Activated CD4-positive, alpha-beta T cell treated with anti-CD3 and anti-CD28 coated beads, Interleukin-2, amount 50 U/mL, for 48 hours (primary cell): ENCODE data around the gene MAPKAPK5.
"Not testable (repeated sequence)": the region's sequence is repeated elsewhere in the genome, so short reads cannot be mapped to it uniquely, and the experiment has no call there.

ENCODE experiments used
- DNase-seq, 2 experiments: peaks; one replicate each; pipeline ENCODE4 v3.0.0-alpha.2; 2020

Gene MAPKAPK5

GRCh38 chr12:111887926-111888745, 46.1 kb downstream of the MAPKAPK5 start:
- no peak for DNase-seq

- no peak for DNase-seq
Observed at GRCh38 chr12:111893287-111893686, 51.3 kb downstream of the MAPKAPK5 start.

GRCh38 chr12:111894556-111894955, 52.5 kb downstream of the MAPKAPK5 start:
- no peak for DNase-seq

- DNase-seq, result no peak
Observed at GRCh38 chr12:111901182-111901581, 59.2 kb downstream of the MAPKAPK5 start.

- no peak for DNase-seq
Observed at GRCh38 chr12:111904446-111904975, 62.5 kb downstream of the MAPKAPK5 start.

- no peak for DNase-seq
Observed at GRCh38 chr12:111905502-111905901, 63.5 kb downstream of the MAPKAPK5 start.

- no peak for DNase-seq
Observed at GRCh38 chr12:111907740-111908139, 65.7 kb downstream of the MAPKAPK5 start.

GRCh38 chr12:111925171-111925570, 83.1 kb downstream of the MAPKAPK5 start:
- DNase-seq, result no peak

- DNase-seq, result no peak
Observed at GRCh38 chr12:111926631-111927030, 84.6 kb downstream of the MAPKAPK5 start.

GRCh38 chr12:111927346-111927745, 85.3 kb downstream of the MAPKAPK5 start:
- no peak for DNase-seq

GRCh38 chr12:111932241-111932640, 90.2 kb downstream of the MAPKAPK5 start:
- DNase-seq, result no peak

GRCh38 chr12:111936869-111937268, 94.8 kb downstream of the MAPKAPK5 start:
- DNase-seq, result no peak

- no peak for DNase-seq
Observed at GRCh38 chr12:111937429-111937828, 95.4 kb downstream of the MAPKAPK5 start.

- no peak for DNase-seq
Observed at GRCh38 chr12:111942557-111942956, 100.5 kb downstream of the MAPKAPK5 start.

GRCh38 chr12:111943929-111944328, 101.9 kb downstream of the MAPKAPK5 start:
- DNase-seq, result no peak

- DNase-seq, result not testable (repeated sequence)
Observed at GRCh38 chr12:111950961-111951676, 109.1 kb downstream of the MAPKAPK5 start.
